IPS DF 4.7 (cell line): ENCODE measurements around the gene ZNF74.

Experiments used
- DNase-seq: peaks from one replicate; pipeline ENCODE4 v3.0.0-alpha.2; 2013; ENCODE audit warnings: low spot score; ENCODE audit errors: extremely low read depth

The ZNF74 gene

GRCh38 chr22:20420157-20420842 is 26.3 kb downstream of the ZNF74 start:
- DNase-seq: no peak

GRCh38 chr22:20421507-20421874 is 27.5 kb downstream of the ZNF74 start:
- no peak for DNase-seq

- no peak for DNase-seq
These were observed 28.5 kb downstream of the ZNF74 start for GRCh38 chr22:20422271-20423007.

GRCh38 chr22:20423008-20423905 is 29.3 kb downstream of the ZNF74 start:
- DNase-seq: no peak

- DNase-seq: no peak
These were observed 30.1 kb downstream of the ZNF74 start for GRCh38 chr22:20423906-20424551.

GRCh38 chr22:20424568-20424931 is 30.6 kb downstream of the ZNF74 start:
- no peak for DNase-seq

- DNase-seq: no peak
These were observed 31.1 kb downstream of the ZNF74 start for GRCh38 chr22:20424932-20425565.

GRCh38 chr22:20425566-20426258 is 31.8 kb downstream of the ZNF74 start:
- DNase-seq: no peak

GRCh38 chr22:20426259-20426615 is 32.3 kb downstream of the ZNF74 start:
- DNase-seq: no peak

GRCh38 chr22:20427104-20427944 is 33.4 kb downstream of the ZNF74 start:
- DNase-seq: no peak

- DNase-seq: no peak
These were observed 34.0 kb downstream of the ZNF74 start for GRCh38 chr22:20427945-20428417.

- DNase-seq: no peak
These were observed 34.7 kb downstream of the ZNF74 start for GRCh38 chr22:20428496-20429253.

GRCh38 chr22:20429254-20430100 is 35.5 kb downstream of the ZNF74 start:
- no peak for DNase-seq

GRCh38 chr22:20430101-20430719 is 36.3 kb downstream of the ZNF74 start:
- no peak for DNase-seq

- no peak for DNase-seq
These were observed 37.0 kb downstream of the ZNF74 start for GRCh38 chr22:20430720-20431510.

GRCh38 chr22:20431511-20432192 is 37.7 kb downstream of the ZNF74 start:
- DNase-seq: no peak
